ENCODE results near the gene S100P.

The S100P gene

DNA sequence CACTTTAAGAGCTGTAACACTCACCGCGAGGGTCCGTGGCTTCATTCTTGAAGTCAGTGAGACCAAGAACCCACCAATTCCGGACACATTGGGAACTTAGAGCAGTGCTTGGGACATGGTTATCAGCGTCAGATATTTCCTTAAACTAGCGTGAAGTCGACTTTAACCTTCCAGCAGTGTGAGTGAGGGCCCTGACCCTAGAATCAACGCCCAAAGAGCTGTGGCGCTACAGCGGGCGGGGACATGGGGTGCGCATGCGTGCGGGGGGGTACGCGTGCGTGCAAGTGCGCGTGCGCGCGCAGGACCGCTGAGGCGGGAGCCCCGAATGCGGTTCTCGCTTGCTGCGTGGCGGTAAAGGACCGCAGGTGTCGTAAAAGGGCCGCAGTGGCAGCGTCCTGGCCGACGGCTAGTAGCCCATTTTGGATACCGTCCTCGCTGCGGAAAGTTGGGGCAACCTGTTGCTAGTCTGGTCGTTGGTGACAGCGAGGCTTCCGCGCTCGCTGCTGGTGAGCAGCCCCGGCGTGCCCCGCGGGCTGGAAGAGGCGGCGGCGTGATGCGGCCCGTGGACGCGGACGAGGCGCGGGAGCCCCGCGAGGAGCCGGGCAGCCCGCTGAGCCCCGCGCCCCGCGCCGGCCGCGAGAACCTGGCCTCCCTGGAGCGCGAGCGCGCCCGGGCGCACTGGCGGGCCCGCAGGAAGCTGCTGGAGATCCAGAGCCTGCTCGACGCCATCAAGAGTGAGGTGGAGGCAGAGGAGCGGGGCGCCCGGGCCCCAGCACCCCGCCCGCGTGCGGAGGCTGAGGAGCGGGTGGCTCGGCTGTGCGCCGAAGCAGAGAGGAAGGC, 19.8 kb upstream of the S100P start:
- DNase-seq, result peak; percentile 95

DNA sequence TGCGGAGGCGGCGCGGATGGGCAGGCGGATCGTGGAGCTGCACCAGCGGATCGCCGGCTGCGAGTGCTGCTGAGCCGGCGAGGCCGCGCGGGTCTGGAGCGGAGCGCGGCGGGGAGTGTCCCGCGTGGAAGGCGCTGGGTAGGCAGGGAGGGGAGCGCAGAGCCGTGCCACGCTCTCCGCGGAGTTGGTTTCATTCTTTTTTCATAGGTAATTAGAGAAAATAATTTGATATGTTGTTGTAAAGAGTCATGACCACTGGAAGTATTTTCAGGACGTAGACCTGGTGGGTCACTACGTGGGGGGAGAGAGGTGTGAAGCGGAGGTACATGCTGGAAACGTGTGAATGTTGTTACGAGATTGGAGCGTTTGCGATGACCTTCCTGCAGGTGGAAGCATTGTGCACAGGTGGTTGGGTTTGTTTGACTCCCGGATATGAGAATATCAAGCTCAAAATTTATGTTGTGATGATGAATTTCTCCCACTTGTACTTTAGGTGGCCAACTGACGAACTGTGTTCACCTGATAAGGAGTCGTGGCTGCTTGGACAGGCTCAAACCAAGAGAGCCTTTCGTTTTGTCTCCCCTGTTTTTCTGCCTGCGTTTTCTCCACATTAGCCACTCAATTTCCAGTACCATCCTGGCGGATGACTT, 19.1 kb upstream of the S100P start:
- peak; percentile 48 for DNase-seq

DNA sequence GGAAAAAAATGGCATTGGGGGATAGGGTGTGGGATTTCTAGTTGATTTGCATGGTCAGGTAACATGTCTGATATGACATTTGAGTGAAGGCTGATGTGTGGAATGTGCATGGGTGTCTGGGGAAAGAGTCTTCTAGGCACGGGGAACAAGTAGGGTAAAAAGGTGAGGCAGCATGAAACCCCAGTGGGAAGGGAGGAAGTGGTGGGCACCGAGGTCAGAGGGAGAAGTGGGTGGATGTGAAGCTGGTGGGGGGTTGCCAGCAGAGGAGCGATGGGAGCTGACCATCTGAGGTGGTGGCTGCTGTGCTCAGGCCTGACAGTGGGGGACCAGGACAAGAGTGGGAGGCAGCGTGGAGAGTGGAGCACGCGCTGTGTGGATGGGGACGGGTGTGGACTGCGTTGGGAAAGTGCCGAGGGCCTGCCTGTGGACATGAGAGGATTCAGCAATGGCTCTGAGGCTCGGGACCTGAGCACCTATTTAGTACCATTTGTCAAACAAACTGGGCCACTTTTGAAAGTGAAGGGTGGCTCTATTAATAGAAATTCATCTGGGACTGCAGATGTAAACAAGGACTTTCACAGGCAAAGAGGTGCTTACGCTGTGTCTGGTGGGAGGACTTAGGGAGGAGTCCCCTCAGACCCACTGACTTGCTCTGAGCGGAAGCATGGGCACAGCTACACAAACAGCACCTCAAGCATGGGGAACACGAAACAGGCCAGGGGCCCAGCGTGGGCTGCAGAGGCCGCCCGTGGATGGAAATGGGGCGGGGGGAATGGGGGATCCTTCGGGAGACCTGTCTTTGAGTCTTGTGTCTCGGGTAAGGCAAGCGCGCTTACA, 16.7 kb upstream of the S100P start:
- DNase-seq, result no peak

DNA sequence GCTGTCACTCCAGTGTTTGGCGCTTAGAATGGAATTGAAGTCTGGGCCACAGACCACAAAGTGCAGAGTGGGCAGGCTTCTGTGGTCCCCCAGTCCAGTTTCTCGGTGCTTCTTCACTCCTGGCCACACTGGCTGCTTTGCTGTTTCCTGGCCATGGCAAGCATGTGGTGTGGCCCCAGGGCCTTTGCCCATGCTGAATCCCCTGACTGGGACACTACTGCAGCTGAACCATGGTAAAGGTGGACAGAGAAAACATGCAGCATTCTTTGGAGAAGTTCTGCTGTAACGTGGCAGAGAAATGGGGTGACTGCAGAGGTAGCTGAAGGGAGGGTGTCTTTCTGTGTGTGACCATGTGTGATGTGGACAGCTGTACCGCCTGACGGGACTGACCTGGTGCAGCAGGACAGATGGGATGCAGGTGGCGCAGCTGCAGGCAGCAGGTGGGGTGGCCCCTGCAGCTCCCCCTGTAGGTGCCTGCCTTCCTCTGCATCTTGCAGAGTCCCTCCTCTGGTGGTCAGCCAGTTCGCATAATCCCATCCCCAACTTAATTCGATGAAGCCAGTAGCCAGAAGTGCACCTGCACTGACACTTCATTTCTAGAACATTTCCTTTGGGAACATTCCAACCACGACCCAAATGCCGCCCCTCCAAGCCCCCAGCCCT, 13.2 kb upstream of the S100P start:
- DNase-seq, result peak; percentile 40

DNA sequence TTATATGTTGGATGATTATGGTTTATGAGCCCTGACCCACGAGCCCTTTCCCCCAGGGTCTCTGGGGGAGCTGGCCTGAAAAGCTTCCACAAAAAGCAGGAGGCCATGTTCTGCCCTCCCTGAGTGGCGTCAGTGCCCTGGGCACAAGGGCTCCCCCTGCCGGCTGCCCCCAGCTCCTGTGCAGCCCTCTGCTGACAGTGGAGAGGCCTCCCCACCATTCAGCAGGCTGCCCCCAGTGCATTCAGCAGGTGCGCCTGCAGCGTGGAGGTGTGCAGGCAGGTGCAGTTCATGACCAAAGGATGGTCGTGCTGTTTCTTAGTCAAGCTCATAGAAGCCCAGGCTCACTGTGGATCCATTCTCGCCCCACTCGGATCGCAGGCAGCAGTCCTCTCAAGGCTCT, 12.5 kb upstream of the S100P start:
- DNase-seq, result peak; percentile 24

DNA sequence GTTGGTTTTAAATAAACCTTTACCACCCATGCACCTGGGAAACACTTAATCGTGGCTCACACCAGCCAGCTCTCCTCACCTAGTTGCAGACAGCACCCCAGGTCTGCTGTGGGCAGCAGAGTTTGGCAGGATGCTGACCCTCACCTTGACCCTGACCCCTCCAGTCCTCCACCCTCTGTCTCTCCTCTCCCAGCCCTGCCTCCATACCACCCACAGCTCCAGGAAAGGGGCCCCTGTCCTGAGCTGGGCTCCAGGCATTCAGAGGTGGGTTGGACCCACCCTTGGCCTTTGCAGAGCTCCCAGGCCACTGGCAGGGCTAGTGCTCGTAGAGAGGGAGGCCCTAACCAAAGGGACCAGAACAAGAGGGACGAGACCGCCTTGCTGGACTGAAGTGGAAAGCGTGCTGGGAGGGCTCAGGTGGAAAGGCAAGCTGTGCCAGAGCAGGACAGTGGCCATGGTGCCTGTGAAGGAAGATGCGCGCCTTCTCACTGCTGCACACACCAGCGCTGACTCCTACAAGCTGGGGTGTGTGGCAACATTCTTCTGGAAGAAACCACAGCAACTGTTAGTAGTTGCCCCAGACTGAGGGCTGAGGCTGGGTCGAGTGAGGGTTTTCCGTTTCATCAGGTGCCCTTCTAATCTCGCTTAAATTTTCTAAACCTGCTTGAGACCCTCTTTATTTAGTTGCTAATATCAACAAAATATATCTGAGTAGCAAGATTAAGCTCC, 10.7 kb upstream of the S100P start:
- no peak for DNase-seq

- no peak for DNase-seq
Observed at GRCh38 chr4:6684656-6685055, 9.0 kb upstream of the S100P start.

DNA sequence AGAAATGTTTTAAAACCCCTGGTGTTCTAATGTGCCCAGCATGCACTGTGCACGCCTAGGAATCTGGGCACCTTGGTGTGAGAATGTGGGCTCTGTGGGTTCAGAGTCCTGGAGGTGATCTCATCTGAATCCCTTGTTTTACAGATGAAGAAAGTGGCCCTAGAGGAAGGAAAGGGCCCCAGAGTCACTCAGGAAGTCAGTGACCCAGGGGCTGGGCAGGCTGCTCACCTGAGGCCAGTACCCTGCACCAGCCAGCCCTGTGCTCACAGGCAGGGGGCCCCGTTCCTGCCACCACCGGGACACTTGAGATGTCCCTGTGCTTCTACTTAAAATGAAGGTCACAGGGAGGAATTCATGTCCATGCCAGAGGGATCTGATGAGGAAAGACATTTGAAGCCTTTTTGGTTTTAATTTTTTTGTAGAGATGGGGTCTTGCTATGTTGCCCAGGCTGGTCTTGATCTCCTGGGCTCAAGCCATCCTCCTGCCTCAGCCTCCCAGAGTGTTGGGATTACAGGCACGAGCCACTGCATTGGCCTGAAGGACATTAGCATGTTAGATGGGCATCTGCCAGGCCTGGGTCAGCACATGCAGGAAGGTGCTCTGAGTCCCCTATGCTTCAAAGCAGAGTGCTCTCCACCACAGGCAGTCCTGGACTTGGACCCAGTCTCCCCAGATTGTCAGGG, 7.4 kb upstream of the S100P start:
- DNase-seq, result no peak

GRCh38 chr4:6687947-6688878, 5.5 kb upstream of the S100P start:
- DNase-seq, result no peak

GRCh38 chr4:6688879-6689505, 4.7 kb upstream of the S100P start:
- no peak for DNase-seq

DNA sequence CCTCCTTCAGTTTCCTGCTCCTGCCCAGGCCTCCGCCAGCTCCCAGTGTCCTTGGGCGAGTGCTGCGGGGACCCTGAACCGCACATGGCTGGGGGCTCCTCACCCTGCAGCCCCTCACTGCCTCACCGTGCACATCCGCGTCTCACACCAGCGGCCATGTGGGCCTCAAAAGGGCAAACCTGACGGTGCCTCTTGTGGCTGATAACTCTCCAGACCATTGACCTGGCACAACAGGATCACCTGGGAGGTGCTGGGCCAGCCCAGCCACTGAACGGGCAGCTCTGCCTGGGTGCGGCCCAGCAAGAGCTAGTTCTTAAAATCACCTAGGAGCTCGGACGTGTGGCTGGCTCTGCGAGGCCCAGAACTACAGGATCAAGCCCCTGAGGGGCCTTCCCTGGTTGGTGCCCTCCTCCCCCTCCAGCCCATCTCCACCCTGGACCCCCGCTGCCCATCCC, 4.1 kb upstream of the S100P start:
- DNase-seq, result no peak

DNA sequence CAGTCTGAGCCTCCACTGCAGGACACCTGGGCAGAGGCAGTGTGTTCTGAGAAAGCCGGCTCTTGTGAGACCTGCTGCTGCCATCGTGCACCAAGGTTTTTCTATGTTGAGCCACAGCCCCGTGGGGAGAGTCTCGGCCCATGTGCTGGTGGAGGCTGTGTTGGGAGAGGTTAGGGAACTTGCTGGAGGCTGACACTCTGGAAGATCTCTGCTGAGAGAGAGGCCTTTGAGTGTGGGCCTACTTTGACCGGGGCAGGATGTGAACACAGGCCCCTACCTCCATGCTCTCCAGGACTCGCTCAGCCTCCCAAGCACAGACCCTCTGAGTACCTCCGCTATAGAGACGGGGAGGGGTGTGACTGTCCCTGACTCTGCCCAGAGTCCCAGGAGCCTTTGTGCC, 1.3 kb upstream of the S100P start:
- no peak for DNase-seq

GRCh38 chr4:6692806-6693205, 872 bp upstream of the S100P start:
- no peak for DNase-seq

- no peak for DNase-seq
Observed at GRCh38 chr4:6694177-6694901, 661 bp downstream of the S100P start.

DNA sequence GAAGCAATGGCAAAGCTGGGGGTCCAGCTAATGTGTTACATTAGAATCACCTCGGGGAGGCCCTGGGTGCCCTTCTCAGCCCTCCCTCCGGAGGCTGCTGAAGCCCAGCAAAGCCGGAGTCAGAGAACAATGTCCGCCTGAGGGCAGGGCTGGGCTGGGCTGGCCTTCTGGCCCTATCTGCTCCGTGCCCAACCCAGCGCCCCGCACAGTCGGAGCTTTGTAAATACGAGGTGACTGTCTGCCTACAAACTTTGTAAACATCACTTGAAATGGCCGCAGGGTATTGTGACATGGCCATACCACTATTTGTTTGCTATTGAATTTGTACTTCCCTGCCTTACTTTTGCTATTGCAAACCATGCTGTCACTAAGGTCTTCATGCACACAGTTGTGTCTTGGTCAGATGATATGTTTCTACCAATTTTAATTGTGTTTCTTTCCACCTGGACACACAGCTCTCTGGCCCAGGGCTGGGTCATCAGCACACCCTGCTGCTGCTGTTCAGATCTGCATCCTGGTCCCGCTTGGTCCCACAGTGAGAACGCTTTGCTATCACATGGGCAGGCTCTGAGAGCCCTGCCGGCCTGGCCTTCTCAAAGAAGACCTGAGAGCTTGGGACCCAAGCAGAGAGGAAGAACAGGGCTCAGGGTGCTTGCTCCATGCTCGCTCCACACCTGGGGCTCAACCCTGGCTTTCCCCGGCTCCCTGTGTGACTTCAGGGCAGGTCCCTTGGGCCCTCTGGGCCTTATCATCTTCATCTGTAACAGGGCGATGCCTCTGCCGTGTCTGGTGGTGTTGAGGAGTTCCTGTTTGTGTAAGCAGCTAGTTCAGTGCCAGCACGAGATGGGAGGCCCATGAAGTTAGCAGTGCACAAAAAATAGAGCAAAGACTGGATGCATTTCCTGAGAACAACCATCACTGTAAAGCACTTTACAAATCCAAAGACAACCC, 2.3 kb downstream of the S100P start:
- DNase-seq, result no peak

DNA sequence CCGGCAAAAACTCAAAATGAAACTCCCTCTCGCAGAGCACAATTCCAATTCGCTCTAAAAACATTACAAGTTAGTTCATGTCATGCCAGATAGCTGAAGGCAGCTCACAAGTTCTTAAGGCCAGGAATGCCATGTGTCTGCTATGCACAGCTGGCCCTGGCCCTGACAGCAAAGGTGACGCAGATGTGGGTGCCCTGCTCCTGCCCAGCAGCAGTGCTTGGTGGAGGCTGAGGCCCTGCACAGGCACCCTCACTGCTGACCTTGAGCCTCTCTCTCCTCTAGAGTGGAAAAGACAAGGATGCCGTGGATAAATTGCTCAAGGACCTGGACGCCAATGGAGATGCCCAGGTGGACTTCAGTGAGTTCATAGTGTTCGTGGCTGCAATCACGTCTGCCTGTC, 2.9 kb downstream of the S100P start:
- no peak for DNase-seq

DNA sequence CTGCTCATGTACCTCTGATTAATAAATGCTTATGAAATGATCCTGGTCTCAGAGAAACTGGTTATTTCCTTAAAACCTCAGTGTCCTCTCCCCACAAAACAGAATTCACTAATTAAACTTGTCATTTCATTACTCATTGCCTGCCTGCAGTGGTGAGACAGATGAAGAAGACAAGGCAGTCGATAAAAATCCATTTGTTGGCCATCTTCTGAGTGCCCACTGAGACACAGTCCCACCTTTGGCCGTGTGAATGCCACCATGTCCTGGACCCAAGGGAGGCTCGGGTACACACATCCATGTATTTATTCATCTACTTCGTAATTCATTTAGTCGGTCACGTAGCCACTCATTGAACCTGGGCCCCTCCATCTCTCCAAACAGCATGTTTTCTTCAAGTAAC, 3.5 kb downstream of the S100P start:
- DNase-seq, result no peak

GRCh38 chr4:6699388-6699787, 5.7 kb downstream of the S100P start:
- DNase-seq, result no peak
